Measurements from ENCODE around the gene IRX4.

IRX4 gene

GRCh38 chr5:1913578-1913977, 30.9 kb upstream of the IRX4 start:
- FAIRE-seq = no peak

DNA sequence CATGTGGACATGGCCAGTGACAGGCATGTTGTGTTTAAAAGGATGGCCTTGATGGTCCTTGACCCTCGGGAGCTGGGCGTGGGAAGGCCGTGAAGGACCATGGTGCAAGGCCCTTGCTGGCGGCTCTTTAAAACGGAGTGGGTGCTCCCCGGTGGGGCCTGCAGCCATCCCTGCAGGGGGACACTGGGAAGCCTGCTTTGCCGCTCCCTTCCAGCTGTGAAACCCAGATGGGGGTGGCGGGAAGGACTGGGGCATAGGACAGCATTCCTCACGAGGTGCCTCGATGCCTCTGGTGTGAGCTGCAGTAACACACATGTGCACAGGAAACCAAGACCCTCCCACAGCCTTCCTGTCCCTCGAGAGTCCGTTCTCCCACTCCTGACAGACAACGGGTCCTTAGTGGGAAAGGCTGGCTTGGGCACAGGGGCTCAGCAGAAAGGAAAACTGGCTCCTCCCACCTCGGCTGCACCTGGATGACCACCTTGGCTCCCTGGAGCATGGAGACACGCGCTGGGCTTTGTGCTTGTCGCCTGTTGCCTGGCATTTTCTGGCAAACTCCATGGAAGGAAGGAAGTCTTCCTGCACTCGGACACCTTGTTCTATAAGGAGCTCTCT, 30.3 kb upstream of the IRX4 start:
- no peak for FAIRE-seq

GRCh38 chr5:1911773-1912235, 29.1 kb upstream of the IRX4 start:
- FAIRE-seq = no peak

DNA sequence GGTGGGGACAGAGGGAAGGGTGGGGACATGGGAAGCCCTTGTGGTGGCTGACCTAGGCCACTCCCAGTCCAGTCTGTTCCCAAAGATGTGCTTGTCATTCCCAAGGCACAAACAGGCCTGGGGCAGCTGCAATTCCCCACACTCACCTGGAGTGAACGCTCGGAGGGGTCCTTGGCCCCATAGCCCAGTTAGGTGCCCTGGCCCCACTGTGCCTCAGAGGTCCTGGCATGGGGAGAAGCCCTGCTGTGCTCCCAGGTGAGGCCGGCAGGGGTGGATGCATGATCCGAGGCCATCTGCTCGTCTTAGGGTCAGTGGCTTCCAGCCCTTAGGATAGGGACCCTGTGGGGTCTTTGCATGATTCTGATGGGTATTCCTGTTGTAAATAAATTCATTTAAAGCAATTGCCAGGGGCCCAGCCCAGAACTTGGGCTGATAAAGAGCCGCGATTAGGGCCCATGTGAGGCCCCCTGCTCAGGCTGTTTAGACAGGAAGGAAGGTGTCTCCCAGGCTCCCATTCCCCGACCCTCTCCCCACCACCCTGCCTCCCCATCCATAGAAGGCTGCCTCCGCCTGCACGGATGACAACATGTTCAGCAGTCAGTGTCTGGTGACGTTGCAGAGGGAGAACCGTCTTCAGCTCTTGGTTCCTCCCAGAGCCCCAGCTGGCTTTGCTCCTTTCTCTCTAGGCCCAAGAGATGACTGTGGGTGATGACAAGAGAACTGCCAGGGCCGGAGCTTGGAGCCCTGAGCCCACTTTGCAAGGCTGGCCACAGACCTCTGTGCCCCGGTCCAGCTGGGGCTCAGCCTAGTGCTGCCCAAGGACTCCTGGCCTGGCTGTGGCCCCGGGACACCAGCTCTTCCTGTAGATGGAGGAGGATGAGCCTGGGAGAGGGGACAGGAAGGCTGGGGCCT, 28.4 kb upstream of the IRX4 start:
- no peak for FAIRE-seq

DNA sequence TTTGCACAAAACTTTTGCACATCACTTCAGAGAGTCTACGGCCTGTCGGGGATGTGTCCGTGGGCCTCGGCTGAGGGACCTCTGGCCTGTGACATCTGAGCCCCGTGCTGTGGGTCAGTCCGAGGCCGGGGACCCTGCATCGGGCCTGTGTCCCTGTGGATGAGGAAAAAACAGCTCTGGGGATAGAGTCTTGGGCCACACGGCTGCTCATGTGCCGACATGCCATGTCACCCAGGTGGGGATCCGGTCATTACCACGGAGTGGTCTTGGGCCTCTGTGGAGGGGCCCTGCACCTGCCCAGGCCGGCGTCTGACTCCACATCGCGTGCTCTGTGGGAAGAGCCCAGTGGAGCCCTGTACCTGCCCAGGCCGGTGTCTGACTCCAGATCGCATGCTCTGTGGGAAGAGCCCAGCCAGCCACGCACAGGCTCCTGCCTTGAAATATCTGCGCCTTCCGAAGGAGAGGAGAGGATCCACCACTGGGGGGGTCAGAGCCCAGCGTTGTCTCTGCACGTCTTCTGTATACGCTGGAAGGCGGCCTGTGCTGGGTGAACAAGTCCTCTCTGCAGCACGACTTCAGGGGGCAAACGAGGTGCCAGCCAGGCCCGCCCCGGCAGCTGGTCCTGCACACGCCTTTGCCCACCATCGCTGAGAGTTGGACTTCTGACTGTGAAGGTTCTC, 27.5 kb upstream of the IRX4 start:
- FAIRE-seq = no peak

GRCh38 chr5:1909346-1909985, 26.7 kb upstream of the IRX4 start:
- FAIRE-seq = no peak

- FAIRE-seq = no peak
These were observed 26.2 kb upstream of the IRX4 start for GRCh38 chr5:1908931-1909330.

GRCh38 chr5:1907616-1908015, 24.9 kb upstream of the IRX4 start:
- no peak for FAIRE-seq

DNA sequence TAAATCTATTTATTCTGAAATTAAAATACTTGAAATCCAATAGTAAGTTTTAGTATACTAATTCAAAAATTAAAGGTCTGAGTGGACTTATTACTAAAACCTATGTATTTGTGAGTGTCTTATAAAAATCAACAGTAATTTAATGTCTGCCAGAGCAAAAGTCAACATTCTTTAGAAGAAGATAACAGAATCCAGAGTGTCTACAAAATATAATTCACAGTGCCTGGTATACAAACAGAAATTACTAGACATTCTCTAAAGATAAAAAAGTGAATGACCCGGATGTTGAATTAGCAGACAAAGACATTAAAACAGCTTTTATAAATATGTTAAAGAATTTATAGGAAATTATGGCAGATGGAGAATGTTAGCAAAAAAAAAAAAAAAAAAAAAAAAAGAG, 22.4 kb upstream of the IRX4 start:
- no peak for FAIRE-seq

- no peak for FAIRE-seq
These were observed 19.3 kb upstream of the IRX4 start for GRCh38 chr5:1901983-1902382.

GRCh38 chr5:1901061-1901460, 18.3 kb upstream of the IRX4 start:
- FAIRE-seq = no peak

DNA sequence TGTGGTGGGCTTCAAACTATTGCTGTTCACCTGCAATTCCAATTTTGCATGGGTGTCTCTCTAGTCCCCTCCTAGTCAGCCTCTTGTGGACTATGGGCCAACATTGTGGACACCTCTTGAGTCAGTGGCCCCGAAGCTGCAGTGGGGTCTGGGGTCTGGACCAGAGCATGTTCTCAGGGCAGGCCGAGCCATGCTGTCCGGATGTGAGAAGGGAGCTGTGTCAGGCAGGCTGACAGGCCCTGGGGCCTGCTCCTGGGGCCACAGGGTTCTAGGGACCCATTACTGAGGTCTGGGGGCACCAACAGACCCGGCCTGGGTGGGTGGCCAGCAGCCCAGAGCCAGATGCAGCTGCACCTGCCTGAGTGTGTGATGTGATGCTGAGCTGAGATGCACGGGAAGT, 16.5 kb upstream of the IRX4 start:
- no peak for FAIRE-seq

- no peak for FAIRE-seq
These were observed 15.2 kb upstream of the IRX4 start for GRCh38 chr5:1897816-1898450.

GRCh38 chr5:1897386-1897785, 14.7 kb upstream of the IRX4 start:
- no peak for FAIRE-seq

- no peak for FAIRE-seq
These were observed 14.1 kb upstream of the IRX4 start for GRCh38 chr5:1896602-1897376.

DNA sequence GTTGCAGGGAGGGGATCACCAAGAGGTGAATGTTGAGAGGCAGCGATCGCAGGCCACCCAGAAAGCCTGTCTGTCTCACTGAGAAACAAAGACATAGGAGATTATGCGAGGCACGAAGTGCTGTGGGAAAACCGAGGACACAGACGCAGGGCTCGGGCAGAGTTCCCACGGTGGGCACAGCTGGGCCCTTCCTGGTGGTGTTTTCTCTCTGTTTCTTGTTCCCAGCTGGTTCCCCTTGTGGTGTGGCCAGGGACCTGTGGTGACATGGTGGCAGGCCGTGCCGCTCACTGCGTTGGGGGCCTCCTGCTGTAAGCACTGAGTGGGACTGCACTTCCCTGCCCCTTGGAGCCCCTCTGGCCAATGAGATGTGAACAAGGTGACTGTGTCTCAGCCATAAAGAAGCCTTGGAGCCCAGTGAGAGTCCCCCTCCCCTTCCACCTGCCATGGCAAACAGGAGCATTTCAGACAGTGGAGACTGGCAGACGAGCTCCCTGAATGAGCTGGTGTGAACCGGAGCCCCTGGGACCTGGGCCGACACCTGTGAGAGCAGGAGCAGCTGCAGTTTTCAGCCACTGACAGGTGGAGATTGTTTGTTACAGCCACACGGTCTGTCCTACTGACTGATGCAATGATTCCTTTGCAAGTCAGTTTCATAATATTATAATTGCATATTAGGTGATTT, 13.2 kb upstream of the IRX4 start:
- no peak for FAIRE-seq

DNA sequence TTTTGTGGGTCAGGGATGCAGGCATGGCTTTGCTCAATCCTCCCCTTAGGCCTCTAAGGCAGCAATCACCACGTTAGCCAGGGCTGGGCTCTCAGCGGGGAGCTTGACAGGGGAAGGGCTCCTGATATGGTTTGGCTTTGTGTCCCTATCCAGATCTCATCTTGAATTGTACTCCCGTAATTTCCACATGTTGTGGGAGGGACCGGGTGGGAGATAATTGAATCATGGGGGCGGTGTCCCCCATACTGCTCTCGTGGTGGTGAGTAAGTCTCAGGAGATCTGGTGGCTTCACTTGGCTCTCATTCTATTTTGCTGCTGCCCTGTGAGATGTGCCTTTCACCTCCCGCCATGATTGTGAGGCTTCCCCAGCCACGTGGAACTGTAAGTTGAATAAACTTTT, 11.5 kb upstream of the IRX4 start:
- no peak for FAIRE-seq

DNA sequence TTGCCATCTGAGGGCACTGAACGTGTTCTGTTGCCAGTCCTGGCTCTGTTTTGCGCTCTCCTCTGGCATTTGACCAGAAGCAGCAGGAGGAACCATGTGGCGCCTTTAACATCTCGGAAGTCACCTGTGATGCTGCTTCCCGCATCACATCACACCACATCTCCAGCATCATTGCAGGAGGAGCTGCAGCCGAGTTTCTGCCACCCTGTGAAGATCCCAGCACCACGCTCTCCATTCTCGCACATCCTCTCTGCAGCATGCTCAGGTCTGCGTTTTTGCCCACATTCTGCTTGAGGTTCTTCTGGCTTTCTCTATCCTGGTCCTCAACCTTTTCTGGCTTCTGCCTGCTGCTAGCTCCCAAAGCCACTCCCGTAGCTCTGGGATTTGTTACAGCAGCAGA, 11.0 kb upstream of the IRX4 start:
- FAIRE-seq = no peak

- FAIRE-seq = no peak
These were observed 10.1 kb upstream of the IRX4 start for GRCh38 chr5:1892685-1893445.

GRCh38 chr5:1892211-1892610, 9.5 kb upstream of the IRX4 start:
- no peak for FAIRE-seq

- FAIRE-seq = no peak
These were observed 8.7 kb upstream of the IRX4 start for GRCh38 chr5:1891391-1891790.
